ENCODE measurements around the gene TRAM2. TPM values are rescaled to one million over a fixed set of nuclear protein-coding genes. Genes with fewer than 3 reads are reported as not detected.

TRAM2 gene
- total RNA-seq, 1 donor from 2014 or later = 22.1 TPM

DNA sequence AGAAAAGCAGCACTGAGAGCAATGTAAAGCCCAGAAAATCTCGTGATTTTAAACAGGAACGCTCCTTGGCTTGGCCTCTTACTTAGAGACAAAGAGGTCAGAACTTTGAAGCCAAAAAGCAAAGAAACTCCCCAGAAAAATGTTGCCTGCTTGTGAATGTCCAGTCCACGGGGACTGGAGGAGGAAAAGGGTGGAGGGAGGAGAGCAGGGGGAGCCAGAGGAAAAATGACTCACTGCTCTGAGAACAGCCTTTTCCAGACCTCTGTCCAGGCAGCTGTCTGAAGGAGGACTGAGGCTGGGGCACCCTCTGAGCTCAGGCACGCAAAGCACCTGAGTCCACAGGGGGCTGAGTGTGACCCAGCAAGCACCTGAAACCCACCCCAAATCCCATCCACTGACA lies 64.7 kb downstream of the TRAM2 start:
- Mint-ChIP-seq H3K4me3 (no peak overlapping the region), H3K36me3 (peaks cover 41% of the 10 kb centered on the region), H3K27ac (peak overlapping the region; percentile 84), H3K9me3 (no peaks in the 10 kb centered on the region), H3K4me1 (peaks cover 20% of the 10 kb centered on the region), H3K27me3 (ENCODE audit: low read depth) (no peaks in the 10 kb centered on the region)
- DNase-seq (ENCODE audit: low spot score in 2 of 2, unreplicated experiment in 2 of 2) = no peak
- TF ChIP-seq, protein P1, sequence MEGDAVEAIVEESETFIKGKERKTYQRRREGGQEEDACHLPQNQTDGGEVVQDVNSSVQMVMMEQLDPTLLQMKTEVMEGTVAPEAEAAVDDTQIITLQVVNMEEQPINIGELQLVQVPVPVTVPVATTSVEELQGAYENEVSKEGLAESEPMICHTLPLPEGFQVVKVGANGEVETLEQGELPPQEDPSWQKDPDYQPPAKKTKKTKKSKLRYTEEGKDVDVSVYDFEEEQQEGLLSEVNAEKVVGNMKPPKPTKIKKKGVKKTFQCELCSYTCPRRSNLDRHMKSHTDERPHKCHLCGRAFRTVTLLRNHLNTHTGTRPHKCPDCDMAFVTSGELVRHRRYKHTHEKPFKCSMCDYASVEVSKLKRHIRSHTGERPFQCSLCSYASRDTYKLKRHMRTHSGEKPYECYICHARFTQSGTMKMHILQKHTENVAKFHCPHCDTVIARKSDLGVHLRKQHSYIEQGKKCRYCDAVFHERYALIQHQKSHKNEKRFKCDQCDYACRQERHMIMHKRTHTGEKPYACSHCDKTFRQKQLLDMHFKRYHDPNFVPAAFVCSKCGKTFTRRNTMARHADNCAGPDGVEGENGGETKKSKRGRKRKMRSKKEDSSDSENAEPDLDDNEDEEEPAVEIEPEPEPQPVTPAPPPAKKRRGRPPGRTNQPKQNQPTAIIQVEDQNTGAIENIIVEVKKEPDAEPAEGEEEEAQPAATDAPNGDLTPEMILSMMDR (IDR thresholded peaks at IDR 0.05; ENCODE audit: unreplicated experiment) = no peak

DNA sequence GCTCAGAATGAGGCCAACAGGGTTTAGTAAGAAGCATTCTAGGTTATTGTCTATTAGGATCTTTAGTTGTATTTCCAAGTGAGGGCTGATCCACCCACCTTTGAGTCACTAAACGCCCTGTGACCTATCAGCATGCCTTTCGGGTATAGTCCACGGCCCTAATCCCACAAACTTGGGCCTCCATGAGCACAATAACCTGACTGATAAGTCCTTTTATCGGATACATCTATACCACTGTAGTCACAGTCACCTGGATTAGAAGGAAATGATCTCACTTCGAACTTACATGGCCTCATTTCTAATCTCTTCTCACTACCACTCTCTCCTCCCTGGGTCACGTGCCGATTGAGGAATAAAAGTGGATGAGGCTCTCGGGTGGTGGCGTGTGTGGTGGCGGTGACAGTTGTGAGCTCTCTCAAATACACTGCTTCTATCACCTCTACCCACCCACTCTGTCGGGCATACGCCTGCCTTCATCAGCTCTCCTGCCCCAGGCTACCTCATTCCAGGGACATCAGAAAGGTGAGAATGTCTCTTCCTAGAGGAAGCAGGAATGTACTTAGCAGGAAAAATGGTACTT lies 65.2 kb downstream of the TRAM2 start:
- H3K27ac Mint-ChIP-seq = peak overlapping the region; percentile 84
- TF ChIP-seq, protein P1 (IDR thresholded peaks at IDR 0.05; ENCODE audit: unreplicated experiment) = no peak
- peaks cover 43% of the 10 kb centered on the region for H3K36me3 Mint-ChIP-seq
- H3K27me3 Mint-ChIP-seq (ENCODE audit: low read depth) = no peaks in the 10 kb centered on the region
- no peaks in the 10 kb centered on the region for H3K9me3 Mint-ChIP-seq
- H3K4me3 Mint-ChIP-seq = no peak overlapping the region
- no peak for DNase-seq (ENCODE audit: low spot score in 2 of 2, unreplicated experiment in 2 of 2)
- peaks cover 20% of the 10 kb centered on the region for H3K4me1 Mint-ChIP-seq

DNA sequence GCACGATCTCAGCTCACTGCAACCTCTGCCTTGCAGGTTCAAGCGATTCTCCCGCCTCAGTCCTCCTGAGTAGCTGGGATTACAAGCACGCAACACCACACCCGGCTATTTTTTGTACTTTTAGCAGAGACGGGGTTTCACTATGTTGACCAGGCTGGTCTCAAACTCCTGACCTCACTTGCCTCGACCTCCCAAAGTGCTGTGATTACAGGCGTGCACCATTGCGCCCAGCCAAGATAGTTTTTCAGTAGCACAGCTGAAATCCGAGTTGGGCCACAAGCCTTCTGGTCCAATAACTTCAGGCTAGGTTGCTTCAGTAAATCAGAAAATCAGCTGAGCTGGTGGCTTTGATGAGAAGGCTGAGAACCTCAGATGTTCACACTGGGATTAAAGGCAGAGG lies 65.7 kb downstream of the TRAM2 start:
- no peaks in the 10 kb centered on the region for H3K9me3 Mint-ChIP-seq
- H3K4me1 Mint-ChIP-seq = peaks cover 20% of the 10 kb centered on the region
- H3K4me3 Mint-ChIP-seq = no peak overlapping the region
- no peaks in the 10 kb centered on the region for H3K27me3 Mint-ChIP-seq (ENCODE audit: low read depth)
- TF ChIP-seq, protein P1 (IDR thresholded peaks at IDR 0.05; ENCODE audit: unreplicated experiment) = no peak
- H3K27ac Mint-ChIP-seq = no peak overlapping the region
- no peak for DNase-seq (ENCODE audit: low spot score in 2 of 2, unreplicated experiment in 2 of 2)
- peaks cover 43% of the 10 kb centered on the region for H3K36me3 Mint-ChIP-seq

DNA sequence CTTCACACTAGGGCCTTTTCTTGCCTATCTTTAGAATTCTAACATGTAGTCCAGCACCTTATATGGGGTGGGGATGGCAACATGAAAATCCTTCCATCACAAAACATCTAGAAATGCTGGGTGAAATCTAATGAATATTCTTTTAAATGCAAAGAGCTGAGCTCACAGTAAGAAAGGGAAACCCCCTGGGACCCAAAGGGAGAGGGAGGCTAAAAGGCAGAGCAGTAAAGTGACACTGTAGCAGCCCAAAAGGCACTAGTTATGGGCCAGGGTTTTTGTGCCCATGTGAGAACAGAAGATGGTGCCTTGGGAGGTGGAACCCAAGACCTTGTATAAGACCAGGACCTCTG lies 66.7 kb downstream of the TRAM2 start:
- peaks cover 42% of the 10 kb centered on the region for H3K36me3 Mint-ChIP-seq

DNA sequence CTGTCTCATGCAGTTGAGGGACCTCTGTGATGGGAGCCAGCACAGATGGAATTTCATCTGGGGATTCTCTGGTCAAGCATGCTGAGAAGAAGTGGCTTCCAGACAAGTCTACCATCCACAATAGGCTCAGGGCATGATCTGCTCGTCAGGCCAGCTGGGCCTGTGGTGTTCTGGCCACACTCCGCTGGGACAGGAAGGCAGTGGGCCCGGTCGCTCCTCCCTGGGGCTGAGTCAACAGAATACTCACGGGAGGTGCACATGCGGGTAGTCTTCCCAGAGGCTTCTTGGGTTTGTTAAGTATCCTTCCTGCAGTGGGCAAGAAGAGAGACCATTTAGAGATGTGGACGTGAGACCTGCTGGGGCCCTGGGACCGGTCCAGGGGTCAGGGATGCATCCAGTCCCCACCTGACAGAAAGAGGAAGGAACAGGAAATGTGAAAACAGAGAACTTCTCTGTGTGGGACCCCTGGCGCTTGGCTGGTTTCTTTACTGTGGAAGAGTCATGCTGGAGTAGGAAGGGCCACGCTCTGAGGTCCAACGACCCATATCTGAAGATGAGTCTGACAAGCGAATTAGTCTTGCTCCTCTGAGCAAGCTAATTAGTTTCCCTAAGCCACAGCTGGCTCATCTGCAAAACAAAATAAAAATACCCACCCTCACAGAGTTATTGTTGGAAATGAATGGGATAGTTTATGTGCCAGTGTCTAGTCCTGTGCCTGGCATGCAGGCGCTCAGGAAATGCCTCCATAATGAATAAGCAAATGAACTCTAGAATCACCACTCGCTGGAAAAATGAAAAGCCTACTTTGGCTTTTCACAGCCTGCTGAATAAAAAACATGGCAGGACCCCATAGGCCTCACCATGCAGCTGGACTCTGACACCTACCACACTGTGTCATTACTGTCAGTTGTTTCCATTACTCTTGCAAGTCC lies 67.3 kb downstream of the TRAM2 start:
- peaks cover 13% of the 10 kb centered on the region for H3K4me1 Mint-ChIP-seq

More for the DNA sequence above, 66.7 kb downstream of the TRAM2 start:
- peaks cover 18% of the 10 kb centered on the region for H3K4me1 Mint-ChIP-seq
- no peak overlapping the region for H3K27ac Mint-ChIP-seq
- no peaks in the 10 kb centered on the region for H3K27me3 Mint-ChIP-seq (ENCODE audit: low read depth)
- no peaks in the 10 kb centered on the region for H3K9me3 Mint-ChIP-seq
- DNase-seq (ENCODE audit: low spot score in 2 of 2, unreplicated experiment in 2 of 2) = no peak
- H3K4me3 Mint-ChIP-seq = no peak overlapping the region
- TF ChIP-seq, protein P1 (IDR thresholded peaks at IDR 0.05; ENCODE audit: unreplicated experiment) = no peak

More for the DNA sequence above, 67.3 kb downstream of the TRAM2 start:
- Mint-ChIP-seq H3K27ac (no peak overlapping the region), H3K4me3 (no peak overlapping the region), H3K9me3 (no peaks in the 10 kb centered on the region), H3K36me3 (peaks cover 36% of the 10 kb centered on the region), H3K27me3 (ENCODE audit: low read depth) (no peaks in the 10 kb centered on the region)
- TF ChIP-seq, protein P1 (IDR thresholded peaks at IDR 0.05; ENCODE audit: unreplicated experiment) = no peak
- no peak for DNase-seq (ENCODE audit: low spot score in 2 of 2, unreplicated experiment in 2 of 2)

Measured in mesothelial cell of epicardium (in vitro differentiated cells).